Panc1 (cell line): ENCODE measurements around the gene CEP104.

Experiments
- CTCF ChIP-seq: fragments of 450-650 bp; IDR thresholded peaks from 2 replicates; pipeline ENCODE4 v1.5.1; 2017; ENCODE audit warnings: mild to moderate bottlenecking
- TCF7L2 ChIP-seq: IDR thresholded peaks from 2 replicates; pipeline ENCODE4 v1.6.1; 2011; ENCODE audit warnings: mild to moderate bottlenecking, low read depth, low read length, inconsistent platforms

GRCh38 chr1:3799976-3800685, 56.9 kb downstream of the CEP104 start:
- no peak for TF ChIP-seq CTCF
- TF ChIP-seq TCF7L2: no peak
